HG03060 (cell line): ENCODE results near the gene MCRIP2.
"Not testable (repeated sequence)": the region's sequence is repeated elsewhere in the genome, so short reads cannot be mapped to it uniquely, and the experiment has no call there.

Experiments
- ATAC-seq: cut with Tn5 transposase; IDR thresholded peaks from one replicate; pipeline ENCODE4 v1.9.1; 2021; ENCODE audit warnings: low read depth, moderate number of reproducible peaks; ENCODE audit not compliant: unreplicated experiment

Gene MCRIP2

GRCh38 chr16:678858-679813, 37.5 kb downstream of the MCRIP2 start:
- ATAC-seq = no peak

GRCh38 chr16:679814-680624, 38.4 kb downstream of the MCRIP2 start, which contains the start of gene STUB1:
Gene STUB1 (plus strand): TSS chr16:680410. CDS start chr16:680526, 116 bp downstream.
- ATAC-seq = no peak

- ATAC-seq = no peak
Observed at GRCh38 chr16:680625-680945, 39.0 kb downstream of the MCRIP2 start.

GRCh38 chr16:680967-681745, 39.5 kb downstream of the MCRIP2 start:
- ATAC-seq = no peak

- ATAC-seq = no peak
Observed at GRCh38 chr16:681746-682427, 40.3 kb downstream of the MCRIP2 start.

GRCh38 chr16:682493-683395, 41.1 kb downstream of the MCRIP2 start:
- no peak for ATAC-seq

- no peak for ATAC-seq
Observed at GRCh38 chr16:683396-684070, 41.9 kb downstream of the MCRIP2 start.

GRCh38 chr16:684071-684794, 42.6 kb downstream of the MCRIP2 start, which contains the start of gene JMJD8:
Gene JMJD8 (minus strand): TSS chr16:684334. CDS start chr16:684319, 15 bp downstream.
- ATAC-seq = no peak

- no peak for ATAC-seq
Observed at GRCh38 chr16:684961-685696, 43.5 kb downstream of the MCRIP2 start.

- ATAC-seq = no peak
Observed at GRCh38 chr16:685967-686366, 44.3 kb downstream of the MCRIP2 start.

GRCh38 chr16:686459-687260, 45.0 kb downstream of the MCRIP2 start:
- ATAC-seq = no peak

- ATAC-seq = no peak
Observed at GRCh38 chr16:687499-687898, 45.9 kb downstream of the MCRIP2 start.

- no peak for ATAC-seq
Observed at GRCh38 chr16:689175-689897, 47.7 kb downstream of the MCRIP2 start.

- not testable (repeated sequence) for ATAC-seq
Observed at GRCh38 chr16:691242-691641, 49.6 kb downstream of the MCRIP2 start.

- no peak for ATAC-seq
Observed at GRCh38 chr16:692356-693108, 50.9 kb downstream of the MCRIP2 start.
